ENCODE data around the gene PDS5B.

GRCh38 chr13:32610538-32610937 is 24.3 kb downstream of the PDS5B start:
- TF ChIP-seq EP300 (IDR thresholded peaks at IDR 0.05; ENCODE audit: low read length) = no peak
- no peak for TF ChIP-seq REST (IDR thresholded peaks at IDR 0.05; ENCODE audit: borderline replicate concordance)
- no peak for TF ChIP-seq REST (CRISPR knock-in tag; IDR thresholded peaks at IDR 0.05; ENCODE audit: low read depth)
- TF ChIP-seq MLX (CRISPR knock-in tag; conservative IDR thresholded peaks at IDR 0.05) = no peak
- TF ChIP-seq CHD7 (IDR thresholded peaks at IDR 0.05; ENCODE audit: low read depth, low read length) = no peak
- TF ChIP-seq SMARCB1 (IDR thresholded peaks at IDR 0.05; ENCODE audit: insufficient read length, low read depth) = no peak
- TF ChIP-seq FOXA1 (IDR thresholded peaks at IDR 0.05; ENCODE audit: borderline replicate concordance) = no peak
- TF ChIP-seq RAD51 (IDR thresholded peaks at IDR 0.05; ENCODE audit: borderline replicate concordance, low read depth) = no peak
- no peak for TF ChIP-seq NR2C2 (CRISPR knock-in tag; IDR thresholded peaks at IDR 0.05)
- TF ChIP-seq NR2C2 (tag; IDR thresholded peaks at IDR 0.05) = no peak
- no peak for TF ChIP-seq GABPA (tag; conservative IDR thresholded peaks at IDR 0.05; ENCODE audit: low read depth)
